Neutrophil (primary cell): ENCODE measurements around the gene PRKRIP1.
"Not testable (repeated sequence)": the region's sequence is repeated elsewhere in the genome, so short reads cannot be mapped to it uniquely, and the experiment has no call there.

Experiments
- H3K27ac ChIP-seq: fragments of 200-600 bp; sonication (generic); 2 replicates; pipeline ENCODE4 v1.5.1; 2016; ENCODE audit warnings: mild to moderate bottlenecking, moderate library complexity
- H3K27me3 ChIP-seq: fragments of 200-600 bp; sonication (generic); 2 replicates; pipeline ENCODE4 v1.6.0; 2016; ENCODE audit warnings: mild to moderate bottlenecking
- H3K36me3 ChIP-seq: fragments of 200-600 bp; sonication (generic); 2 replicates; pipeline ENCODE4 v1.5.1; 2017
- H3K4me1 ChIP-seq, 2 experiments: fragments of 200-600 bp in 1 of 2; sonication (generic) in 1 of 2; 1 replicate in 1 of 2; 2 replicates in 1 of 2; pipeline versions ENCODE4 v1.5.1 to v1.6.1; 2013 to 2016; ENCODE audit warnings: low read depth in 1 of 2, low read length in 1 of 2, mild to moderate bottlenecking in 1 of 2, moderate library complexity in 1 of 2; ENCODE audit not compliant: control insufficient read depth in 1 of 2, insufficient read depth in 1 of 2
- H3K4me3 ChIP-seq, 2 experiments: fragments of 200-600 bp in 1 of 2; sonication (generic) in 1 of 2; 1 replicate in 1 of 2; 2 replicates in 1 of 2; pipeline ENCODE4 v1.5.1; 2013 to 2016; ENCODE audit warnings: low read depth in 1 of 2, low read length in 1 of 2, mild to moderate bottlenecking in 1 of 2, moderate library complexity in 1 of 2
- H3K9me3 ChIP-seq: fragments of 200-600 bp; sonication (generic); 2 replicates; pipeline ENCODE4 v1.5.1; 2016
- CTCF ChIP-seq: fragments of 200-600 bp; sonication (generic); IDR thresholded peaks from 2 replicates; pipeline ENCODE4 v1.5.1; 2016; ENCODE audit warnings: antibody characterized with exemption

Gene PRKRIP1

DNA sequence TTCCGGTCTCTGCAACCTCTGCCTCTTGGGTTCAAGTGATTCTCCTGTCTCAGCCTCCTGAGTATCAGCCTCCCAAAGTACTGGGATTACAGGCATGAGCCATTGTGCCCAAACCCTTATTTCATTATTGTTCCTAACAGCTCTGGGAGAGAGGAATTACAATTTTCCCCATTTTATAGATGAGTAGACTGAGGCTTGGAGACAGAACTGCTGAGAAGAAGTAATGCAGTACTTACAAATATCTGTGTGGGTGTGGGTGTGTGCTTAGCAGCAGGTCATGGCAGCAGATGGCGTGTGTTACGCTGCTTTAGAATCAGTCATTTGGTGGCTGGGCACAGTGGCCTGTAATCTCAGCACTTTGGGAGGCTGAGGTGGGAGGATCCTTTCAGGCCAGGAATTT lies 7.4 kb downstream of the PRKRIP1 start:
- no peak for TF ChIP-seq CTCF
- Histone ChIP-seq H3K4me3 (no peak overlapping the region), H3K27me3 (no peaks in the 10 kb centered on the region), H3K4me1 (peaks cover 16 to 20% of the 10 kb centered on the region in 2 experiments), H3K27ac (peak overlapping the region; percentile 74), H3K36me3 (peaks cover 84% of the 10 kb centered on the region), H3K9me3 (no peaks in the 10 kb centered on the region)

- Histone ChIP-seq H3K4me1 (peaks cover 16 to 20% of the 10 kb centered on the region in 2 experiments), H3K27ac (peak overlapping the region; percentile 74), H3K4me3 (peak overlapping the region in 1 of 2 experiments; percentile 1), H3K27me3 (no peaks in the 10 kb centered on the region), H3K36me3 (peaks cover 89% of the 10 kb centered on the region), H3K9me3 (no peaks in the 10 kb centered on the region)
- TF ChIP-seq CTCF, result peak; percentile 95
Observed at GRCh38 chr7:102404005-102404861, 8.1 kb downstream of the PRKRIP1 start.

DNA sequence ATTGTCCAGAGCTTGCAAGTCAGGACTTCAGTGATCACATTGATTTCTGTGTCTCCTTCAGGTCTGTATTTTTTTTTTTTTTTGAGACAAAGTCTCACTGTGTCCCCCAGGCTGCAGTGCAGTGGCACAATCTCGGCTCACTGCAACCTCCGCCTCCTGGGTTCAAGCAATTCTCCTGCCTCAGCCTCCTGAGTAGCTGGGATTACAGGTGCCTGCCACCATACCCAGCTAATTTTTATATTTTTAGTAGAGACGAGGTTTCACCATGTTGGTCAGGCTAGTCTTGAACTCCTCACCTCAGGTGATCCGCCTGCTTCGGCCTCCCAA lies 8.7 kb downstream of the PRKRIP1 start:
- peaks cover 89% of the 10 kb centered on the region for H3K36me3 ChIP-seq
- H3K4me1 ChIP-seq, result peaks cover 16 to 20% of the 10 kb centered on the region in 2 experiments
- H3K9me3 ChIP-seq, H3K4me3 ChIP-seq, H3K27me3 ChIP-seq: not testable (repeated sequence)
- H3K27ac ChIP-seq, result peak overlapping the region; percentile 74

- Histone ChIP-seq H3K27ac (no peak overlapping the region), H3K27me3 (no peaks in the 10 kb centered on the region), H3K36me3 (peaks cover 89% of the 10 kb centered on the region), H3K9me3 (no peaks in the 10 kb centered on the region), H3K4me3 (no peak overlapping the region), H3K4me1 (peaks cover 24 to 29% of the 10 kb centered on the region in 2 experiments)
- no peak for TF ChIP-seq CTCF
Observed at GRCh38 chr7:102407910-102408309, 11.7 kb downstream of the PRKRIP1 start.

DNA sequence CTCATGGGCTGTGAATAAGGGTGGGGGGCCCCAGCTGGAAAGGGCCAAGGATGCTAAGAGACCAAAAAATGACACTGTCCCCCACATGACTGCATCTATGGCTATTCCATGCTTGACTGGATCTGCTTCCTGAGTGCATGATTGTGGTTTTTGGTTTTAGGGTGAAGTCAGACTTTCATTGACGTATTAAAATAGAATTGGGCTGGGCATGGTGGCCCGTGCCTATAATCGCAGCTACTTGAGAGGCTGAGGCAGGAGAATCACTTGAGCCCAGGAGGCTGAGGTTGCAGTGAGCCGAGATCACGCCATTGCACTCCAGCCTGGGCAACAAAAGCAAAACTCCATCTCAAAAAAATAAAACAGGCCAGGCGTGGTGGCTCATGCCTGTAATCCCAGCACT lies 12.4 kb downstream of the PRKRIP1 start:
- H3K4me3 ChIP-seq, H3K9me3 ChIP-seq, H3K27me3 ChIP-seq, H3K27ac ChIP-seq: not testable (repeated sequence)
- peaks cover 26 to 29% of the 10 kb centered on the region in 2 experiments for H3K4me1 ChIP-seq
- peaks cover 87% of the 10 kb centered on the region for H3K36me3 ChIP-seq

- Histone ChIP-seq H3K9me3 (no peaks in the 10 kb centered on the region), H3K27me3 (no peaks in the 10 kb centered on the region), H3K36me3 (peaks cover 80% of the 10 kb centered on the region), H3K27ac (no peak overlapping the region), H3K4me3 (no peak overlapping the region), H3K4me1 (peaks cover 18 to 28% of the 10 kb centered on the region in 2 experiments)
- no peak for TF ChIP-seq CTCF
Observed at GRCh38 chr7:102409340-102409739, 13.2 kb downstream of the PRKRIP1 start.
